KOPT-K1 (cell line): ENCODE results near the gene CDC42EP1.
"Not testable (repeated sequence)": the region's sequence is repeated elsewhere in the genome, so short reads cannot be mapped to it uniquely, and the experiment has no call there.

Experiments used
- H3K27ac ChIP-seq: fragments of 200-600 bp; sonication (generic); 2 replicates; pipeline ENCODE4 v1.5.1; 2016; ENCODE audit warnings: antibody characterized with exemption, mild to moderate bottlenecking, low read depth, low read length; ENCODE audit not compliant: poor library complexity, severe bottlenecking
- H3K36me3 ChIP-seq: fragments of 200-600 bp; sonication (generic); 2 replicates; pipeline ENCODE4 v1.5.1; 2017; ENCODE audit warnings: antibody characterized with exemption, mild to moderate bottlenecking, low read length, moderate library complexity; ENCODE audit not compliant: insufficient read depth
- H3K9me3 ChIP-seq: fragments of 200-600 bp; sonication (generic); 2 replicates; pipeline ENCODE4 v1.5.1; 2017; ENCODE audit warnings: antibody characterized with exemption, low read length, mild to moderate bottlenecking; ENCODE audit not compliant: insufficient read depth, poor library complexity, severe bottlenecking

The CDC42EP1 gene

GRCh38 chr22:37571992-37572373, 11.7 kb downstream of the CDC42EP1 start:
- Histone ChIP-seq H3K27ac (no peak overlapping the region), H3K36me3 (no peaks in the 10 kb centered on the region), H3K9me3 (no peaks in the 10 kb centered on the region)

GRCh38 chr22:37575490-37576003, 15.3 kb downstream of the CDC42EP1 start:
- H3K27ac ChIP-seq = no peak overlapping the region
- H3K36me3 ChIP-seq = no peaks in the 10 kb centered on the region
- H3K9me3 ChIP-seq = no peaks in the 10 kb centered on the region

- H3K9me3 ChIP-seq = no peaks in the 10 kb centered on the region
- no peak overlapping the region for H3K27ac ChIP-seq
- no peaks in the 10 kb centered on the region for H3K36me3 ChIP-seq
Observed at GRCh38 chr22:37578002-37578401, 17.7 kb downstream of the CDC42EP1 start.

GRCh38 chr22:37581504-37581903, 21.2 kb downstream of the CDC42EP1 start:
- H3K27ac ChIP-seq = no peak overlapping the region
- H3K9me3 ChIP-seq = no peaks in the 10 kb centered on the region
- H3K36me3 ChIP-seq = no peaks in the 10 kb centered on the region

DNA sequence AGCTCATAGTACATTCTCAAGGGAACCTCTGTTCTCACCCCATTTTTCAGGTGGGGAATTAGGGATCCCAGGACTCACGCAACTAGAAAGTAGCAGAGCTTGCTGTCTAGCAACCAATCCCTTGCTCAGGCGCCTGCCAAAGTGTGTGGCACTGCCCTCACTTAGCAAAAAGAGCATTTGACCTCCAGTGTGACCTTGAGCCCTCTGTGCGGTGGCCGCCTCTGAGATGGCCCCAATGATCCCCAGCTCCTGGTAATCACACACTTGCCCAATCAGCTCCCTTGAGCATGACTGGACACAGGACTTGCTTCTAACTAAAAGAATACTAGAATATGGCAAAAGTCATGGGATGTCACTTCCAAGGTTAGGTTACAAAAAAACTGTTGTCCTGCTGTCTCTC, 22.2 kb downstream of the CDC42EP1 start:
- Histone ChIP-seq H3K36me3 (no peaks in the 10 kb centered on the region), H3K27ac (no peak overlapping the region), H3K9me3 (no peaks in the 10 kb centered on the region)

GRCh38 chr22:37588546-37589215, 28.4 kb downstream of the CDC42EP1 start:
- no peaks in the 10 kb centered on the region for H3K36me3 ChIP-seq
- H3K27ac ChIP-seq = no peak overlapping the region
- H3K9me3 ChIP-seq = no peaks in the 10 kb centered on the region

GRCh38 chr22:37589636-37590035, 29.4 kb downstream of the CDC42EP1 start:
- Histone ChIP-seq H3K9me3 (no peaks in the 10 kb centered on the region), H3K27ac (no peak overlapping the region), H3K36me3 (no peaks in the 10 kb centered on the region)

GRCh38 chr22:37591081-37591480, 30.8 kb downstream of the CDC42EP1 start:
- H3K9me3 ChIP-seq, H3K36me3 ChIP-seq, H3K27ac ChIP-seq: not testable (repeated sequence)

GRCh38 chr22:37591823-37592404, 31.6 kb downstream of the CDC42EP1 start:
- Histone ChIP-seq H3K27ac (no peak overlapping the region), H3K9me3 (no peaks in the 10 kb centered on the region), H3K36me3 (no peaks in the 10 kb centered on the region)

- H3K9me3 ChIP-seq = no peaks in the 10 kb centered on the region
- no peak overlapping the region for H3K27ac ChIP-seq
- H3K36me3 ChIP-seq = no peaks in the 10 kb centered on the region
Observed at GRCh38 chr22:37594237-37594636, 34.0 kb downstream of the CDC42EP1 start.

DNA sequence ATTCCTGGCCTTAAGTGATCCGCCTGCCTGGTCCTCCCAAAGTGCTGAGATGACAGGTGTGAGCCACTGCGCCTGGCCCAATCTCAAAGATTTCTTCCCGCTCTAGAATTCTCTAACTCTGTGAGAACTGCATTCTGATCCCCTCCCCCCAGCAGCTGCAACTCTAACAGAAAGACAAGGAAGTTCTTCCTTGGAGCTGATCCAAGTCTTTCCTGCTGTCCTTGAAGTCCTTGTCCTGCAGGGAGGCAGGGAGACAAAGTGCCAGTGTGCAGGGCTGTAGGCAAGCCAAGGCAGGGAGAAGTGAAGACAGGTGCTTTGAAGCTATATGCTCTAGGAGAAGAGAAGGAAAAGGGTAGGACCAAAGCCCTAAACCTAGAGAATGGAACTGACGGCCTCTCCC, 38.9 kb downstream of the CDC42EP1 start:
- Histone ChIP-seq H3K36me3 (no peaks in the 10 kb centered on the region), H3K27ac (no peak overlapping the region), H3K9me3 (no peaks in the 10 kb centered on the region)

GRCh38 chr22:37601203-37601539, 40.9 kb downstream of the CDC42EP1 start:
- Histone ChIP-seq H3K27ac (no peak overlapping the region), H3K36me3 (no peaks in the 10 kb centered on the region), H3K9me3 (no peaks in the 10 kb centered on the region)

GRCh38 chr22:37601540-37602442, 41.5 kb downstream of the CDC42EP1 start:
- Histone ChIP-seq H3K27ac (no peak overlapping the region), H3K36me3 (no peaks in the 10 kb centered on the region), H3K9me3 (no peaks in the 10 kb centered on the region)

- H3K27ac ChIP-seq, H3K36me3 ChIP-seq, H3K9me3 ChIP-seq: not testable (repeated sequence)
Observed at GRCh38 chr22:37602546-37603277, 42.4 kb downstream of the CDC42EP1 start.

- H3K36me3 ChIP-seq = no peaks in the 10 kb centered on the region
- H3K9me3 ChIP-seq = no peaks in the 10 kb centered on the region
- no peak overlapping the region for H3K27ac ChIP-seq
Observed at GRCh38 chr22:37604074-37604473, 43.8 kb downstream of the CDC42EP1 start.
